Chondrocyte (in vitro differentiated cells): ENCODE data around the gene RPL22. TPM values are rescaled to one million over a fixed set of nuclear protein-coding genes. Genes with fewer than 3 reads are reported as not detected.

Source experiments
- DNase-seq: peaks from one replicate; pipeline ENCODE4 v3.0.0; 2021; ENCODE audit warnings: mixed read lengths, low spot score
- H3K27ac Mint-ChIP-seq: one replicate; pipeline ENCODE4 v1.8.0; 2021; ENCODE audit warnings: mild to moderate bottlenecking, moderate library complexity, mixed read lengths; ENCODE audit not compliant: unreplicated experiment
- H3K27me3 Mint-ChIP-seq: 2 replicates; pipeline ENCODE4 v1.8.0; 2021; ENCODE audit warnings: low read depth, mixed read lengths
- H3K36me3 Mint-ChIP-seq: 2 replicates; pipeline ENCODE4 v1.8.0; 2021; ENCODE audit warnings: low read depth, mixed read lengths
- H3K4me1 Mint-ChIP-seq: 2 replicates; pipeline ENCODE4 v1.8.0; 2021; ENCODE audit warnings: low read depth, mild to moderate bottlenecking, mixed read lengths
- H3K4me3 Mint-ChIP-seq: one replicate; pipeline ENCODE4 v1.8.0; 2021; ENCODE audit warnings: mild to moderate bottlenecking, moderate library complexity, mixed read lengths; ENCODE audit not compliant: unreplicated experiment
- H3K9me3 Mint-ChIP-seq: 2 replicates; pipeline ENCODE4 v1.8.0; 2021; ENCODE audit warnings: low read depth, mixed read lengths
- total RNA-seq: library from RNA; stranded (reverse); gene quantifications from 3 replicates; pipeline ENCODE4 v1.2.1, GENCODE V29; 2021
- TF ChIP-seq, protein P1 (sequence below): fragments of 200-600 bp; sonication (generic); IDR thresholded peaks from 2 replicates; pipeline ENCODE4 v1.5.0; 2021; ENCODE audit warnings: antibody characterized with exemption, mild to moderate bottlenecking, moderate library complexity

The RPL22 gene
- total RNA-seq, 1 donor from 2014 or later, result 220 TPM

DNA sequence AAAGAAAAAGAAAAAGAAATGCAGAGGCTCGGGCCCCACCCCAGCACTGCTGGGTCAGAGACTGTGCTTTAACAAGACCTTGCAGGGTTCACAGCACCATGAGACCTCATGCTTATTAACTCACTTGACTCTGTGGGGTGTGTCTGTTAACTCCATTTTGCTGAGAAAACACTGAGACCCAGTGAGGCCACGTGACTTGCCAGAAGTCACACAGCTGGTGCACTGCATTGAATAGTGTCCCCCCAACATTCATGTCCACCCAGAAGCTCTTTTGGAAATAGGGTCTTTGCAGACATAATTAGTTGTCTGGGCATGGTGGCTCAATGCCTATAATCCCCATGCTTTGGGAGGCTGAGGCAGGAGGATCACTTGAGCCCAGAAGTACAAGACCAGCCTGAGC lies 59.0 kb downstream of the RPL22 start:
- H3K27ac Mint-ChIP-seq, result no peak overlapping the region
- peaks cover 10% of the 10 kb centered on the region for H3K27me3 Mint-ChIP-seq
- DNase-seq, result no peak
- H3K9me3 Mint-ChIP-seq, result no peaks in the 10 kb centered on the region
- no peak overlapping the region for H3K4me3 Mint-ChIP-seq
- peaks cover 3% of the 10 kb centered on the region for H3K36me3 Mint-ChIP-seq
- no peaks in the 10 kb centered on the region for H3K4me1 Mint-ChIP-seq
- TF ChIP-seq, protein P1, sequence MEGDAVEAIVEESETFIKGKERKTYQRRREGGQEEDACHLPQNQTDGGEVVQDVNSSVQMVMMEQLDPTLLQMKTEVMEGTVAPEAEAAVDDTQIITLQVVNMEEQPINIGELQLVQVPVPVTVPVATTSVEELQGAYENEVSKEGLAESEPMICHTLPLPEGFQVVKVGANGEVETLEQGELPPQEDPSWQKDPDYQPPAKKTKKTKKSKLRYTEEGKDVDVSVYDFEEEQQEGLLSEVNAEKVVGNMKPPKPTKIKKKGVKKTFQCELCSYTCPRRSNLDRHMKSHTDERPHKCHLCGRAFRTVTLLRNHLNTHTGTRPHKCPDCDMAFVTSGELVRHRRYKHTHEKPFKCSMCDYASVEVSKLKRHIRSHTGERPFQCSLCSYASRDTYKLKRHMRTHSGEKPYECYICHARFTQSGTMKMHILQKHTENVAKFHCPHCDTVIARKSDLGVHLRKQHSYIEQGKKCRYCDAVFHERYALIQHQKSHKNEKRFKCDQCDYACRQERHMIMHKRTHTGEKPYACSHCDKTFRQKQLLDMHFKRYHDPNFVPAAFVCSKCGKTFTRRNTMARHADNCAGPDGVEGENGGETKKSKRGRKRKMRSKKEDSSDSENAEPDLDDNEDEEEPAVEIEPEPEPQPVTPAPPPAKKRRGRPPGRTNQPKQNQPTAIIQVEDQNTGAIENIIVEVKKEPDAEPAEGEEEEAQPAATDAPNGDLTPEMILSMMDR, result no peak

DNA sequence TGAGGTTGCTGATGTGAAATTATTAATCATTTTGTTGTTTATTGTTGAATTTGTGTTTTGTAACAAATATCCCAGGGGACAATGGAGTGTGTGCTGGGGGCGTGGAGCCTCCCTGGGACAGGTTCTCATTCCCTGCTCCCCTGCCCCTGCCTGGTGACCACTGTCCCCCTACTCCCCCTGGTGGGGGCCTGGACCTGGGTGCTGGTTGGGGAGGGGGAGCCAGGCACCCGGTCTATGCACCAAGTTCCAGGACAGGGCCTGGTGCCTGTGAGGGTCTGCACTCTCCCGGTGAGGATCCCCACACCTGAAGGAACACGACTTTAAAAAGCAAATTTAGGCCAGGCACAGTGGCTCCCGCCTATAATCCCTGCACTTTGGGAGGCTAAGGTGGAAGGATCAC lies 61.6 kb downstream of the RPL22 start:
- peak; percentile 56 for DNase-seq
- Mint-ChIP-seq H3K27ac (no peak overlapping the region), H3K27me3 (peaks cover 5% of the 10 kb centered on the region), H3K4me3 (no peak overlapping the region), H3K9me3 (peaks cover 1% of the 10 kb centered on the region), H3K4me1 (no peaks in the 10 kb centered on the region), H3K36me3 (peaks cover 2% of the 10 kb centered on the region)
- TF ChIP-seq, protein P1, result no peak

DNA sequence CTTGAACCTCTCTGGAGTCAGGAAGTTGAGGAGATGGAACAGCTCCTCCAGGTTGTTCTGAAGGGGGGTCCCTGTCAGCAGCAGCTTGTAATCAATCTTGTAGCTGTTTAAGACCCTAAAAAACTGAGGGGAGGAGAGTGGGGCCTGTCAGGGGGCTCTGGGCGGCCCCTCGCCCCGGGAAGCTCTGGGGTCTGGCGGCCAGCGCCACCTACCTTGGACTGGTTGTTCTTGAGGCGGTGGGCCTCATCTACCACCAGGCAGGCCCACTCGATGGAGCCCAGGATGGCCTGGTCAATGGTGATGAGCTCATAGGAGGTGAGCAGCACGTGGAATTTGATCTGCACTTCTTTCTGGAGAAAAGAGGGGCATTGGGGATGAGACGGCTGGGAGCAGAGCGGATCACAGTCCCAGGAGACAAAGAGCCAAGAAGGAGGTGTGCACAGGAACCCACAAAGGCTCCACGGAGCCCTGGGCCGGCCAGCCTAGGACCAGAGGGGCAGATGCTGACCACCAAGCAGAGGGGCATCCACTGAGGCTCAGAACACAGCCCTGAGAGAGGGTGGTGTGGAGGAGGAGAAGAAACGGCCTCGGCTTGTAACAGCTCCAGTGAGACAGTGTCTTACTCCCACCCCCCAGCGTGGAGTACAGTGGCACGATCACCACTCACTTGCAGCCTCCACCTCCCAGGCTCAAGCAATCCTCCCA lies 62.7 kb downstream of the RPL22 start:
- DNase-seq, result peak; percentile 76
- Mint-ChIP-seq H3K27me3 (peaks cover 3% of the 10 kb centered on the region), H3K4me1 (no peaks in the 10 kb centered on the region), H3K9me3 (peaks cover 12% of the 10 kb centered on the region), H3K27ac (no peak overlapping the region), H3K36me3 (peaks cover 4% of the 10 kb centered on the region), H3K4me3 (no peak overlapping the region)
- TF ChIP-seq, protein P1, result no peak

Other genes starting within 250 kb of the RPL22 start
- 7.6 to 11.9 TPM (median 8.7 TPM) in 3 replicates for gene NPHP4, start 207.2 kb downstream of the RPL22 start, total RNA-seq
- 4.2 to 7.3 TPM (median 5.2 TPM) in 3 replicates for gene KCNAB2, start 153.7 kb downstream of the RPL22 start, total RNA-seq
- gene CHD5, start 19.3 kb downstream of the RPL22 start, total RNA-seq, result 0.23 to 1.0 TPM (median 0.42 TPM) in 3 replicates
- 15.6 to 19.9 TPM (median 17.9 TPM) in 3 replicates for gene RNF207, start 6.5 kb upstream of the RPL22 start, total RNA-seq
- gene ICMT, start 36.4 kb upstream of the RPL22 start, total RNA-seq, result 72.7 to 94.2 TPM (median 73.1 TPM) in 3 replicates
- not detected in 3 replicates for gene HES3, start 44.6 kb upstream of the RPL22 start, total RNA-seq
- gene GPR153, start 61.5 kb upstream of the RPL22 start, total RNA-seq, result 4.2 to 5.8 TPM (median 4.4 TPM) in 3 replicates
- 43.9 to 48.1 TPM (median 44.0 TPM) in 3 replicates for gene ACOT7, start 194.2 kb upstream of the RPL22 start, total RNA-seq
- 0.15 to 0.36 TPM in 2 of 3 replicates, not detected in the other for gene HES2, start 220.3 kb upstream of the RPL22 start, total RNA-seq
- 0.57 to 2.5 TPM (median 2.1 TPM) in 3 replicates for gene ESPN, start 225.2 kb upstream of the RPL22 start, total RNA-seq